SK-N-SH (cell line): ENCODE measurements around the gene MYLK. TPM values are rescaled to one million over a fixed set of nuclear protein-coding genes. Genes with fewer than 3 reads are reported as not detected.

Experiments
- CTCF ChIA-PET: fragments of 300-600, 350-600 bp; formaldehyde crosslinking; extraction: SDS; loops from one replicate; lab custom pipeline; 2021; lab: Yijun Ruan, JAX
- POLR2A ChIA-PET: fragments of 350-600 bp; sonication (Branson Sonifier 250); formaldehyde crosslinking; extraction: SDS; loops from one replicate; lab custom pipeline; 2020; ENCODE audit warnings: antibody characterized with exemption, inconsistent platforms; lab: Yijun Ruan, JAX
- DNase-seq: peaks from one replicate; pipeline ENCODE4 v3.0.0; 2012
- H2AFZ ChIP-seq: fragments of 200-600 bp; sonication (generic); 2 replicates; pipeline ENCODE4 v1.8.1; 2016; ENCODE audit warnings: antibody characterized with exemption, mild to moderate bottlenecking, low read depth
- H3F3A ChIP-seq: fragments of 200-600 bp; sonication (generic); replicated peaks from 2 replicates; pipeline ENCODE3; 2016; ENCODE audit warnings: antibody characterized with exemption, mild to moderate bottlenecking; ENCODE audit not compliant: insufficient read depth
- H3K27ac ChIP-seq, 2 experiments: fragments of 200-500 bp in 1 of 2; fragments of 200-600 bp in 1 of 2; sonication (Bioruptor generic) in 1 of 2; sonication (generic), shearing (Covaris generic) in 1 of 2; 2 replicates each; pipeline versions ENCODE4 v1.5.1 to v1.6.1; 2014 to 2016; ENCODE audit warnings: low read depth in 2 of 2, inconsistent platforms in 1 of 2, low read length in 1 of 2, mild to moderate bottlenecking in 1 of 2, mixed read lengths in 1 of 2
- H3K27me3 ChIP-seq: fragments of 200-600 bp; sonication (generic), shearing (Covaris generic); 2 replicates; pipeline ENCODE4 v1.6.1; 2016; ENCODE audit warnings: mixed run types; ENCODE audit not compliant: insufficient read depth
- H3K36me3 ChIP-seq, 2 experiments: fragments of 200-500 bp in 1 of 2; fragments of 200-600 bp in 1 of 2; sonication (Bioruptor generic) in 1 of 2; sonication (generic) in 1 of 2; replicated peaks in 1 of 2; 2 replicates each; pipeline versions ENCODE3 to v1.5.1; 2014 to 2016; ENCODE audit warnings: low read length in 1 of 2, mild to moderate bottlenecking in 1 of 2; ENCODE audit not compliant: insufficient read depth in 2 of 2, control insufficient read depth in 1 of 2
- H3K4me1 ChIP-seq, 2 experiments: fragments of 200-500 bp in 1 of 2; fragments of 200-600 bp in 1 of 2; sonication (Bioruptor generic) in 1 of 2; sonication (generic), shearing (Covaris generic) in 1 of 2; 2 replicates each; pipeline versions ENCODE4 v1.5.1 to v1.6.1; 2014 to 2016; ENCODE audit warnings: low read depth in 1 of 2, low read length in 1 of 2, mixed run types in 1 of 2; ENCODE audit not compliant: insufficient read depth in 2 of 2, control insufficient read depth in 1 of 2
- H3K4me2 ChIP-seq: fragments of 200-600 bp; sonication (generic), shearing (Covaris generic); 2 replicates; pipeline ENCODE4 v1.6.1; 2017; ENCODE audit warnings: mixed run types
- H3K4me3 ChIP-seq, 2 experiments: fragments of 200-500 bp in 1 of 2; fragments of 200-600 bp in 1 of 2; sonication (Bioruptor generic) in 1 of 2; sonication (generic), shearing (Covaris generic) in 1 of 2; 2 replicates each; pipeline versions ENCODE4 v1.5.1 to v1.8.1; 2014 to 2016; ENCODE audit warnings: low read depth in 2 of 2, inconsistent platforms in 1 of 2, low read length in 1 of 2, mild to moderate bottlenecking in 1 of 2, mixed read lengths in 1 of 2, moderate library complexity in 1 of 2
- H3K79me2 ChIP-seq: fragments of 200-600 bp; sonication (generic); 2 replicates; pipeline ENCODE4 v1.8.1; 2017; ENCODE audit warnings: mild to moderate bottlenecking; ENCODE audit not compliant: insufficient read depth
- H3K9ac ChIP-seq: fragments of 200-600 bp; sonication (generic); 2 replicates; pipeline ENCODE4 v1.6.1; 2017; ENCODE audit warnings: mixed run types
- H3K9me2 ChIP-seq: fragments of 200-600 bp; sonication (generic); 2 replicates; pipeline ENCODE4 v1.6.1; 2017; ENCODE audit warnings: mixed run types
- H3K9me3 ChIP-seq: fragments of 200-600 bp; sonication (generic); 2 replicates; pipeline ENCODE4 v1.6.1; 2017; ENCODE audit warnings: mixed run types, mild to moderate bottlenecking, moderate library complexity
- H4K20me1 ChIP-seq: fragments of 200-600 bp; sonication (generic); 2 replicates; pipeline ENCODE4 v1.6.1; 2017; ENCODE audit warnings: mild to moderate bottlenecking, mixed run types; ENCODE audit not compliant: insufficient read depth
- CHD2 ChIP-seq: fragments of 150-350 bp; IDR thresholded peaks from 2 replicates; pipeline ENCODE4 v1.6.1; 2018; ENCODE audit warnings: low read length; ENCODE audit not compliant: partially characterized antibody
- CTCF ChIP-seq: fragments of 200-600 bp; sonication (generic); IDR thresholded peaks from 2 replicates; pipeline ENCODE4 v1.6.1; 2017; ENCODE audit warnings: antibody characterized with exemption, mild to moderate bottlenecking, moderate library complexity
- ELF1 ChIP-seq: IDR thresholded peaks from 2 replicates; pipeline ENCODE4 v1.4.0; 2012
- EP300 ChIP-seq, 2 experiments: IDR thresholded peaks; 2 replicates each; pipeline versions ENCODE4 v1.4.0 to v1.6.1; 2012; ENCODE audit warnings: borderline replicate concordance in 1 of 2, low read depth in 1 of 2, low read length in 1 of 2
- EZH2phosphoT487 ChIP-seq: fragments of 200-600 bp; sonication (generic); IDR thresholded peaks from 2 replicates; pipeline ENCODE4 v1.6.1; 2017; ENCODE audit warnings: low read depth, mixed run types, mild to moderate bottlenecking, antibody characterized with exemption, moderate library complexity, borderline replicate concordance
- FOSL2 ChIP-seq: IDR thresholded peaks from 2 replicates; pipeline ENCODE4 v1.4.0; 2012; ENCODE audit warnings: low read depth, mild to moderate bottlenecking, moderate library complexity, borderline replicate concordance
- FOXM1 ChIP-seq: IDR thresholded peaks from 2 replicates; pipeline ENCODE4 v1.4.0; 2012; ENCODE audit warnings: low read depth, mild to moderate bottlenecking
- GABPA ChIP-seq: IDR thresholded peaks from 2 replicates; pipeline ENCODE4 v1.4.0; 2012; ENCODE audit warnings: low read depth, mild to moderate bottlenecking
- GATA2 ChIP-seq: sonication (generic); formaldehyde crosslinking; IDR thresholded peaks from 2 replicates; pipeline ENCODE4 v1.5.0; 2020; ENCODE audit warnings: mild to moderate bottlenecking, missing genetic modification reagents
- JUND ChIP-seq: IDR thresholded peaks from 2 replicates; pipeline ENCODE4 v1.4.0; 2012
- MXI1 ChIP-seq: IDR thresholded peaks from 2 replicates; pipeline ENCODE4 v1.6.1; 2012; ENCODE audit warnings: mild to moderate bottlenecking, low read depth, low read length, improper control_type of control experiment
- NFIC ChIP-seq: IDR thresholded peaks from 2 replicates; pipeline ENCODE4 v1.4.0; 2012; ENCODE audit warnings: borderline replicate concordance
- POLR2AphosphoS5 ChIP-seq: IDR thresholded peaks from 2 replicates; pipeline ENCODE4 v1.6.1; 2012; ENCODE audit warnings: low read depth, low read length
- RFX5 ChIP-seq: IDR thresholded peaks from 2 replicates; pipeline ENCODE4 v1.6.1; 2012; ENCODE audit warnings: mild to moderate bottlenecking, improper control_type of control experiment, low read length
- SIN3A ChIP-seq: IDR thresholded peaks from 2 replicates; pipeline ENCODE4 v1.6.1; 2012; ENCODE audit warnings: low read depth, mild to moderate bottlenecking, low read length, moderate library complexity, borderline replicate concordance
- TAF1 ChIP-seq: IDR thresholded peaks from 2 replicates; pipeline ENCODE4 v1.6.1; 2012; ENCODE audit warnings: low read depth, mild to moderate bottlenecking, low read length, moderate library complexity, borderline replicate concordance
- TCF12 ChIP-seq: IDR thresholded peaks from 2 replicates; pipeline ENCODE4 v1.4.0; 2012
- WGBS: methylation state at CpG from one replicate; pipeline ENCODE4 v1.1.6; 2017; ENCODE audit warnings: low lambda C conversion rate; 5-methylcytosine and 5-hydroxymethylcytosine counted together
- polyA plus RNA-seq, 3 experiments: library from polyadenylated mRNA; depleted of rRNA; stranded (reverse); fragments of >200 nt; gene quantifications; 2 replicates each; pipeline ENCODE4 v1.2.3, GENCODE V29; 2012
- TF ChIP-seq, protein P1 (sequence below): fragments of 150-350 bp; IDR thresholded peaks from 2 replicates; pipeline ENCODE4 v1.6.1; 2016; ENCODE audit warnings: mild to moderate bottlenecking, low read depth, low read length
- TF ChIP-seq, protein P2 (sequence below): IDR thresholded peaks from 2 replicates; pipeline ENCODE4 v1.4.0; 2012; ENCODE audit warnings: low read depth, borderline replicate concordance
- TF ChIP-seq, protein P3 (sequence below): IDR thresholded peaks from 2 replicates; pipeline ENCODE4 v1.4.0; 2012; ENCODE audit warnings: low read depth
- TF ChIP-seq, protein P4 (sequence below): IDR thresholded peaks from 2 replicates; pipeline ENCODE4; 2012

MYLK gene
- polyA plus RNA-seq, 1 of the 3 experiments (the other 2 are of a cell fraction), result 272 TPM

- no peaks in the 10 kb centered on the region for H3K27me3 ChIP-seq
- H3K9me2 ChIP-seq, result no peaks in the 10 kb centered on the region
- no peak overlapping the region for H3K4me2 ChIP-seq
- ChIA-PET POLR2A (no interaction called here), CTCF (no interaction called here)
- no peaks in the 10 kb centered on the region for H3K9me3 ChIP-seq
- H3F3A ChIP-seq, result peaks cover 53% of the 10 kb centered on the region
- H3K4me3 ChIP-seq, result no peak overlapping the region
- no peak overlapping the region for H2AFZ ChIP-seq
- WGBS, result 94% methylated on average over 1 of the region's 1 CpG
- TF ChIP-seq, protein P1, sequence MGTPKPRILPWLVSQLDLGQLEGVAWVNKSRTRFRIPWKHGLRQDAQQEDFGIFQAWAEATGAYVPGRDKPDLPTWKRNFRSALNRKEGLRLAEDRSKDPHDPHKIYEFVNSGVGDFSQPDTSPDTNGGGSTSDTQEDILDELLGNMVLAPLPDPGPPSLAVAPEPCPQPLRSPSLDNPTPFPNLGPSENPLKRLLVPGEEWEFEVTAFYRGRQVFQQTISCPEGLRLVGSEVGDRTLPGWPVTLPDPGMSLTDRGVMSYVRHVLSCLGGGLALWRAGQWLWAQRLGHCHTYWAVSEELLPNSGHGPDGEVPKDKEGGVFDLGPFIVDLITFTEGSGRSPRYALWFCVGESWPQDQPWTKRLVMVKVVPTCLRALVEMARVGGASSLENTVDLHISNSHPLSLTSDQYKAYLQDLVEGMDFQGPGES, result no peak
- peak; percentile 21; the same call in 1 of the 2 replicates for TF ChIP-seq POLR2AphosphoS5
- TF ChIP-seq GABPA, result no peak
- TF ChIP-seq CTCF, result no peak
- TF ChIP-seq, protein P2, sequence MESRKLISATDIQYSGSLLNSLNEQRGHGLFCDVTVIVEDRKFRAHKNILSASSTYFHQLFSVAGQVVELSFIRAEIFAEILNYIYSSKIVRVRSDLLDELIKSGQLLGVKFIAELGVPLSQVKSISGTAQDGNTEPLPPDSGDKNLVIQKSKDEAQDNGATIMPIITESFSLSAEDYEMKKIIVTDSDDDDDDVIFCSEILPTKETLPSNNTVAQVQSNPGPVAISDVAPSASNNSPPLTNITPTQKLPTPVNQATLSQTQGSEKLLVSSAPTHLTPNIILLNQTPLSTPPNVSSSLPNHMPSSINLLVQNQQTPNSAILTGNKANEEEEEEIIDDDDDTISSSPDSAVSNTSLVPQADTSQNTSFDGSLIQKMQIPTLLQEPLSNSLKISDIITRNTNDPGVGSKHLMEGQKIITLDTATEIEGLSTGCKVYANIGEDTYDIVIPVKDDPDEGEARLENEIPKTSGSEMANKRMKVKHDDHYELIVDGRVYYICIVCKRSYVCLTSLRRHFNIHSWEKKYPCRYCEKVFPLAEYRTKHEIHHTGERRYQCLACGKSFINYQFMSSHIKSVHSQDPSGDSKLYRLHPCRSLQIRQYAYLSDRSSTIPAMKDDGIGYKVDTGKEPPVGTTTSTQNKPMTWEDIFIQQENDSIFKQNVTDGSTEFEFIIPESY, result no peak
- TF ChIP-seq MXI1, result no peak
- TF ChIP-seq RFX5, result no peak
- peak; percentile 8; the same call in 1 of the 2 replicates for TF ChIP-seq FOSL2
- no peak for TF ChIP-seq ELF1
- peak; percentile 33; the same call in 1 of the 2 replicates for TF ChIP-seq JUND
- no peak for TF ChIP-seq CHD2
- no peak for TF ChIP-seq EZH2phosphoT487
- TF ChIP-seq, protein P3, sequence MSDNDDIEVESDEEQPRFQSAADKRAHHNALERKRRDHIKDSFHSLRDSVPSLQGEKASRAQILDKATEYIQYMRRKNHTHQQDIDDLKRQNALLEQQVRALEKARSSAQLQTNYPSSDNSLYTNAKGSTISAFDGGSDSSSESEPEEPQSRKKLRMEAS, result no peak
- TF ChIP-seq NFIC, result 0 out of 2 replicates have a peak, but pooled peaks have one; percentile 6
- TF ChIP-seq, protein P4, sequence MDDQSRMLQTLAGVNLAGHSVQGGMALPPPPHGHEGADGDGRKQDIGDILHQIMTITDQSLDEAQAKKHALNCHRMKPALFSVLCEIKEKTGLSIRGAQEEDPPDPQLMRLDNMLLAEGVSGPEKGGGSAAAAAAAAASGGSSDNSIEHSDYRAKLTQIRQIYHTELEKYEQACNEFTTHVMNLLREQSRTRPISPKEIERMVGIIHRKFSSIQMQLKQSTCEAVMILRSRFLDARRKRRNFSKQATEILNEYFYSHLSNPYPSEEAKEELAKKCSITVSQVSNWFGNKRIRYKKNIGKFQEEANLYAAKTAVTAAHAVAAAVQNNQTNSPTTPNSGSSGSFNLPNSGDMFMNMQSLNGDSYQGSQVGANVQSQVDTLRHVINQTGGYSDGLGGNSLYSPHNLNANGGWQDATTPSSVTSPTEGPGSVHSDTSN, result peak; percentile 85
- no peak for TF ChIP-seq GATA2
- TF ChIP-seq TCF12, result peak; percentile 53; the same call in 1 of the 2 replicates
- no peak for TF ChIP-seq TAF1
- no peak for TF ChIP-seq SIN3A
- TF ChIP-seq EP300 (IDR thresholded peaks at IDR 0.05; ENCODE audit: borderline replicate concordance in 1 of 2, low read depth in 1 of 2, low read length in 1 of 2), result 0 out of 4 replicates have a peak, but pooled peaks of 1 of the 2 experiments have one; percentile 58
- no peak for TF ChIP-seq FOXM1
- peaks cover 23 to 50% of the 10 kb centered on the region in 2 experiments for H3K4me1 ChIP-seq
- peaks cover 50% of the 10 kb centered on the region for H3K79me2 ChIP-seq
- H3K36me3 ChIP-seq, result peaks cover 8 to 48% of the 10 kb centered on the region in 2 experiments
- H3K9ac ChIP-seq, result no peak overlapping the region
- DNase-seq, result no peak
- H3K27ac ChIP-seq, result peak overlapping the region; percentile 74 to 78; a peak in 2 of 4 replicates
- no peaks in the 10 kb centered on the region for H4K20me1 ChIP-seq
Measured at GRCh38 chr3:123760817-123761216, 123.3 kb downstream of the MYLK start.
